SK-N-SH (cell line): ENCODE measurements around the gene GPER1. TPM values are rescaled to one million over a fixed set of nuclear protein-coding genes. Genes with fewer than 3 reads are reported as not detected.

ENCODE experiments used
- CTCF ChIA-PET: fragments of 300-600, 350-600 bp; formaldehyde crosslinking; extraction: SDS; loops from one replicate; lab custom pipeline; 2021; lab: Yijun Ruan, JAX
- POLR2A ChIA-PET: fragments of 350-600 bp; sonication (Branson Sonifier 250); formaldehyde crosslinking; extraction: SDS; loops from one replicate; lab custom pipeline; 2020; ENCODE audit warnings: antibody characterized with exemption, inconsistent platforms; lab: Yijun Ruan, JAX
- DNase-seq: peaks from one replicate; pipeline ENCODE4 v3.0.0; 2012
- H2AFZ ChIP-seq: fragments of 200-600 bp; sonication (generic); 2 replicates; pipeline ENCODE4 v1.8.1; 2016; ENCODE audit warnings: antibody characterized with exemption, mild to moderate bottlenecking, low read depth
- H3F3A ChIP-seq: fragments of 200-600 bp; sonication (generic); replicated peaks from 2 replicates; pipeline ENCODE3; 2016; ENCODE audit warnings: antibody characterized with exemption, mild to moderate bottlenecking; ENCODE audit not compliant: insufficient read depth
- H3K27ac ChIP-seq, 2 experiments: fragments of 200-500 bp in 1 of 2; fragments of 200-600 bp in 1 of 2; sonication (Bioruptor generic) in 1 of 2; sonication (generic), shearing (Covaris generic) in 1 of 2; 2 replicates each; pipeline versions ENCODE4 v1.5.1 to v1.6.1; 2014 to 2016; ENCODE audit warnings: low read depth in 2 of 2, inconsistent platforms in 1 of 2, low read length in 1 of 2, mild to moderate bottlenecking in 1 of 2, mixed read lengths in 1 of 2
- H3K27me3 ChIP-seq: fragments of 200-600 bp; sonication (generic), shearing (Covaris generic); 2 replicates; pipeline ENCODE4 v1.6.1; 2016; ENCODE audit warnings: mixed run types; ENCODE audit not compliant: insufficient read depth
- H3K36me3 ChIP-seq, 2 experiments: fragments of 200-500 bp in 1 of 2; fragments of 200-600 bp in 1 of 2; sonication (Bioruptor generic) in 1 of 2; sonication (generic) in 1 of 2; replicated peaks in 1 of 2; 2 replicates each; pipeline versions ENCODE3 to v1.5.1; 2014 to 2016; ENCODE audit warnings: low read length in 1 of 2, mild to moderate bottlenecking in 1 of 2; ENCODE audit not compliant: insufficient read depth in 2 of 2, control insufficient read depth in 1 of 2
- H3K4me1 ChIP-seq, 2 experiments: fragments of 200-500 bp in 1 of 2; fragments of 200-600 bp in 1 of 2; sonication (Bioruptor generic) in 1 of 2; sonication (generic), shearing (Covaris generic) in 1 of 2; 2 replicates each; pipeline versions ENCODE4 v1.5.1 to v1.6.1; 2014 to 2016; ENCODE audit warnings: low read depth in 1 of 2, low read length in 1 of 2, mixed run types in 1 of 2; ENCODE audit not compliant: insufficient read depth in 2 of 2, control insufficient read depth in 1 of 2
- H3K4me2 ChIP-seq: fragments of 200-600 bp; sonication (generic), shearing (Covaris generic); 2 replicates; pipeline ENCODE4 v1.6.1; 2017; ENCODE audit warnings: mixed run types
- H3K4me3 ChIP-seq, 2 experiments: fragments of 200-500 bp in 1 of 2; fragments of 200-600 bp in 1 of 2; sonication (Bioruptor generic) in 1 of 2; sonication (generic), shearing (Covaris generic) in 1 of 2; 2 replicates each; pipeline versions ENCODE4 v1.5.1 to v1.8.1; 2014 to 2016; ENCODE audit warnings: low read depth in 2 of 2, inconsistent platforms in 1 of 2, low read length in 1 of 2, mild to moderate bottlenecking in 1 of 2, mixed read lengths in 1 of 2, moderate library complexity in 1 of 2
- H3K79me2 ChIP-seq: fragments of 200-600 bp; sonication (generic); 2 replicates; pipeline ENCODE4 v1.8.1; 2017; ENCODE audit warnings: mild to moderate bottlenecking; ENCODE audit not compliant: insufficient read depth
- H3K9ac ChIP-seq: fragments of 200-600 bp; sonication (generic); 2 replicates; pipeline ENCODE4 v1.6.1; 2017; ENCODE audit warnings: mixed run types
- H3K9me2 ChIP-seq: fragments of 200-600 bp; sonication (generic); 2 replicates; pipeline ENCODE4 v1.6.1; 2017; ENCODE audit warnings: mixed run types
- H3K9me3 ChIP-seq: fragments of 200-600 bp; sonication (generic); 2 replicates; pipeline ENCODE4 v1.6.1; 2017; ENCODE audit warnings: mixed run types, mild to moderate bottlenecking, moderate library complexity
- H4K20me1 ChIP-seq: fragments of 200-600 bp; sonication (generic); 2 replicates; pipeline ENCODE4 v1.6.1; 2017; ENCODE audit warnings: mild to moderate bottlenecking, mixed run types; ENCODE audit not compliant: insufficient read depth
- CHD2 ChIP-seq: fragments of 150-350 bp; IDR thresholded peaks from 2 replicates; pipeline ENCODE4 v1.6.1; 2018; ENCODE audit warnings: low read length; ENCODE audit not compliant: partially characterized antibody
- ELF1 ChIP-seq: IDR thresholded peaks from 2 replicates; pipeline ENCODE4 v1.4.0; 2012
- EP300 ChIP-seq, 2 experiments: IDR thresholded peaks; 2 replicates each; pipeline versions ENCODE4 v1.4.0 to v1.6.1; 2012; ENCODE audit warnings: borderline replicate concordance in 1 of 2, low read depth in 1 of 2, low read length in 1 of 2
- EZH2phosphoT487 ChIP-seq: fragments of 200-600 bp; sonication (generic); IDR thresholded peaks from 2 replicates; pipeline ENCODE4 v1.6.1; 2017; ENCODE audit warnings: low read depth, mixed run types, mild to moderate bottlenecking, antibody characterized with exemption, moderate library complexity, borderline replicate concordance
- FOXJ3 ChIP-seq: sonication (generic); formaldehyde crosslinking; IDR thresholded peaks from 2 replicates; pipeline ENCODE4 v1.5.1; 2020; ENCODE audit warnings: mild to moderate bottlenecking, missing genetic modification reagents
- GABPA ChIP-seq: IDR thresholded peaks from 2 replicates; pipeline ENCODE4 v1.4.0; 2012; ENCODE audit warnings: low read depth, mild to moderate bottlenecking
- GATA2 ChIP-seq: sonication (generic); formaldehyde crosslinking; IDR thresholded peaks from 2 replicates; pipeline ENCODE4 v1.5.0; 2020; ENCODE audit warnings: mild to moderate bottlenecking, missing genetic modification reagents
- MEF2A ChIP-seq: IDR thresholded peaks from 2 replicates; pipeline ENCODE4 v1.4.0; 2012; ENCODE audit warnings: low read depth, borderline replicate concordance
- NFIC ChIP-seq: IDR thresholded peaks from 2 replicates; pipeline ENCODE4 v1.4.0; 2012; ENCODE audit warnings: borderline replicate concordance
- POLR2AphosphoS5 ChIP-seq: IDR thresholded peaks from 2 replicates; pipeline ENCODE4 v1.6.1; 2012; ENCODE audit warnings: low read depth, low read length
- RCOR1 ChIP-seq: fragments of 150-350 bp; IDR thresholded peaks from 2 replicates; pipeline ENCODE4 v1.6.1; 2017; ENCODE audit warnings: antibody characterized with exemption, low read length
- SIN3A ChIP-seq: IDR thresholded peaks from 2 replicates; pipeline ENCODE4 v1.6.1; 2012; ENCODE audit warnings: low read depth, mild to moderate bottlenecking, low read length, moderate library complexity, borderline replicate concordance
- SMC3 ChIP-seq: IDR thresholded peaks from 2 replicates; pipeline ENCODE4 v1.6.1; 2012; ENCODE audit warnings: low read depth, low read length, improper control_type of control experiment
- YY1 ChIP-seq: IDR thresholded peaks from 2 replicates; pipeline ENCODE4 v1.4.0; 2012; ENCODE audit warnings: low read depth, mild to moderate bottlenecking
- WGBS: methylation state at CpG from one replicate; pipeline ENCODE4 v1.1.6; 2017; ENCODE audit warnings: low lambda C conversion rate; 5-methylcytosine and 5-hydroxymethylcytosine counted together
- polyA plus RNA-seq, 3 experiments: library from polyadenylated mRNA; depleted of rRNA; stranded (reverse); fragments of >200 nt; gene quantifications; 2 replicates each; pipeline ENCODE4 v1.2.3, GENCODE V29; 2012
- TF ChIP-seq, protein P1 (sequence below): fragments of 150-350 bp; IDR thresholded peaks from 2 replicates; pipeline ENCODE4 v1.6.1; 2016; ENCODE audit warnings: mild to moderate bottlenecking, low read depth, low read length
- TF ChIP-seq, protein P2 (sequence below): fragments of 150-350 bp; IDR thresholded peaks from 2 replicates; pipeline ENCODE4 v1.6.1; 2017; ENCODE audit warnings: antibody characterized with exemption, low read length, low read depth, borderline replicate concordance
- TF ChIP-seq, protein P3 (sequence below): IDR thresholded peaks from 2 replicates; pipeline ENCODE4 v1.4.0; 2012; ENCODE audit warnings: low read depth, borderline replicate concordance
- TF ChIP-seq, protein P4 (sequence below): IDR thresholded peaks from 2 replicates; pipeline ENCODE4 v1.4.0; 2012; ENCODE audit warnings: low read depth, borderline replicate concordance
- TF ChIP-seq, protein P5 (sequence below): IDR thresholded peaks from 2 replicates; pipeline ENCODE4; 2012

Gene GPER1
- polyA plus RNA-seq, 1 of the 3 experiments (the other 2 are of a cell fraction): 6.4 TPM

DNA sequence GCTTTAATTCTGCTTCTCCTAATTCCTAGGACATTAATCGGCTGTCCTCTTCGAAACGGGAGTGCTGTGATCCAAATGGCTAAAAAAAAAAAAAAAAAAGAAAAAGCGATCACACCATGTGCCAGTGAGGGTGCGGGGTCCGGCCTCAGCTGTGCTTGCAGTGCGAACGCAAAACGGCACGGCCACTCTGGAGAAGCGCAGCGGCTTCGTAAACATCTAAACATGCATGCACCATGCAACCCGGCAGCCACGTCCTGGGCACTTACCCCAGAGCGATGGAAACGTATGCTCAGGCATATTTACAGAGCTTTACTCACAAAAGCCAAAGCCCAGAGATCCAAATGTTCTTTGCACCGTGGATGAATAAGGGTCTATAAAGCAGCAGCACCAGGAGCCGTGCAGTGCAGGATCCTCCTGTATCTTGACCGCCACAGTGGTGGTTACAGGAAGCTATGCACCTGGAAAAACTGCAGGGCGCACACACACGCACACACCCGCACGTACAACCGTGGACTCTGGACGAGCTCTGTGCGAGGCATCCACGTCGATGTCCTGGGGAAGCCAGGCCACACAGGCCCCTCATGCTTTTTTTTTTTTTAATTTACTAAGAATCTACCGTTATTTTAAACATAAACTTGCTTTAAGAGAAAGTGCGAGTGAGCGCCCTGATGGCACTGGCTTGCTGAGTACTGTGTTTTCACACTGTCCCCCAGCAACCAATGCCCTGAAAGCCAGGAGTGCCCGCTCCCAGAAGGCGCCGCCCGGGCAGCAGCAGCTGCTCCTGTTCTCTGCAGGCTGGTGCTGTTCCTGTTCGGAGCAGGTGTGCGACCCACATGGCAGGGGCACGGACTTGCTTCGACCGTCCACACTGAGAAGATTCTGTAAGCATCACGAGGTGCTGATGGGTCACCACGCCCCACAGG, 25.0 kb downstream of the GPER1 start:
- DNase-seq: no peak
- Histone ChIP-seq H4K20me1 (peaks cover 14% of the 10 kb centered on the region; the same call in 1 of the 2 replicates), H3K9ac (no peak overlapping the region), H3K9me2 (no peaks in the 10 kb centered on the region), H3K4me2 (no peak overlapping the region), H3K27me3 (no peaks in the 10 kb centered on the region), H3K27ac (no peak overlapping the region), H3K9me3 (no peaks in the 10 kb centered on the region), H3K79me2 (peaks cover 22% of the 10 kb centered on the region), H3K36me3 (peaks cover 0 to 13% of the 10 kb centered on the region in 2 experiments), H3F3A (no peaks in the 10 kb centered on the region), H3K4me3 (no peak overlapping the region), H3K4me1 (no peaks in the 10 kb centered on the region), H2AFZ (no peak overlapping the region)
- 90% methylated on average over 43 of the region's 43 CpGs for WGBS
- ChIA-PET POLR2A (no interaction called here), CTCF (interaction anchor here (0.6 to 6.0 kb wide), 10 partner anchors 10 to 365 kb away, joined by 3 to 34 read pairs (median 6); no protein-coding TSS in a partner anchor)
- no peak for TF ChIP-seq YY1
- TF ChIP-seq GABPA: no peak
- no peak for TF ChIP-seq RCOR1
- TF ChIP-seq MEF2A: no peak
- TF ChIP-seq FOXJ3 (CRISPR knock-in tag): no peak
- TF ChIP-seq, protein P1, sequence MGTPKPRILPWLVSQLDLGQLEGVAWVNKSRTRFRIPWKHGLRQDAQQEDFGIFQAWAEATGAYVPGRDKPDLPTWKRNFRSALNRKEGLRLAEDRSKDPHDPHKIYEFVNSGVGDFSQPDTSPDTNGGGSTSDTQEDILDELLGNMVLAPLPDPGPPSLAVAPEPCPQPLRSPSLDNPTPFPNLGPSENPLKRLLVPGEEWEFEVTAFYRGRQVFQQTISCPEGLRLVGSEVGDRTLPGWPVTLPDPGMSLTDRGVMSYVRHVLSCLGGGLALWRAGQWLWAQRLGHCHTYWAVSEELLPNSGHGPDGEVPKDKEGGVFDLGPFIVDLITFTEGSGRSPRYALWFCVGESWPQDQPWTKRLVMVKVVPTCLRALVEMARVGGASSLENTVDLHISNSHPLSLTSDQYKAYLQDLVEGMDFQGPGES: no peak
- TF ChIP-seq SMC3: no peak

DNA sequence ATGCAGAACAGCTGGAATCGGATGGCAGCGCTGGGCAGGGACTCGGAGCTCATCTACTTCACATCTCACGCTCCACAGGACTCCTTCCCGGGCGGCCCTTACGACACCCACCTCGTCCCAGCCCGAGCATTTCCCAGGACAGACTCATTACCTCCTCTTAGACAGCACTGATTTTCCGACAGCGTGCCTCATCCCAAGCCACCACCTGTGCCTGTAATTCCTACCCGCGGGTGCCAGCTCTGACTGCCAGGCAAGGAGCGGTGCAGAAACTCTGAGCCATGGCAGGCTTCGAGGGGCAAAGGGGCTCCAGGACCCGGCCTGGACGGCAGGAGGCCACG, 25.6 kb downstream of the GPER1 start:
- H3K27me3 ChIP-seq: no peaks in the 10 kb centered on the region
- H3K9me3 ChIP-seq: no peaks in the 10 kb centered on the region
- ChIA-PET CTCF (interaction anchor here (0.6 to 6.0 kb wide), 7 partner anchors 10 to 190 kb away, joined by 3 to 34 read pairs (median 7); no protein-coding TSS in a partner anchor), POLR2A (no interaction called here)
- no peak overlapping the region for H3K4me2 ChIP-seq
- no peaks in the 10 kb centered on the region for H3K9me2 ChIP-seq
- no peak for DNase-seq
- H3K27ac ChIP-seq: no peak overlapping the region
- H3K36me3 ChIP-seq: peaks cover 0 to 13% of the 10 kb centered on the region in 2 experiments
- peaks cover 14% of the 10 kb centered on the region; the same call in 1 of the 2 replicates for H4K20me1 ChIP-seq
- H2AFZ ChIP-seq: no peak overlapping the region
- peaks cover 25% of the 10 kb centered on the region for H3K79me2 ChIP-seq
- no peak overlapping the region for H3K9ac ChIP-seq
- no peaks in the 10 kb centered on the region for H3K4me1 ChIP-seq
- WGBS: 92% methylated on average over 18 of the region's 18 CpGs
- H3K4me3 ChIP-seq: no peak overlapping the region
- H3F3A ChIP-seq: no peaks in the 10 kb centered on the region
- TF ChIP-seq CHD2 (no peak), EZH2phosphoT487 (no peak), NFIC (no peak), MEF2A (no peak), ELF1 (no peak), SIN3A (no peak), EP300 (IDR thresholded peaks at IDR 0.05; ENCODE audit: borderline replicate concordance in 1 of 2, low read depth in 1 of 2, low read length in 1 of 2) (no peak), POLR2AphosphoS5 (no peak), GATA2 (CRISPR knock-in tag) (no peak)
- TF ChIP-seq, protein P2, sequence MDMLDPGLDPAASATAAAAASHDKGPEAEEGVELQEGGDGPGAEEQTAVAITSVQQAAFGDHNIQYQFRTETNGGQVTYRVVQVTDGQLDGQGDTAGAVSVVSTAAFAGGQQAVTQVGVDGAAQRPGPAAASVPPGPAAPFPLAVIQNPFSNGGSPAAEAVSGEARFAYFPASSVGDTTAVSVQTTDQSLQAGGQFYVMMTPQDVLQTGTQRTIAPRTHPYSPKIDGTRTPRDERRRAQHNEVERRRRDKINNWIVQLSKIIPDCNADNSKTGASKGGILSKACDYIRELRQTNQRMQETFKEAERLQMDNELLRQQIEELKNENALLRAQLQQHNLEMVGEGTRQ: no peak
- TF ChIP-seq, protein P3, sequence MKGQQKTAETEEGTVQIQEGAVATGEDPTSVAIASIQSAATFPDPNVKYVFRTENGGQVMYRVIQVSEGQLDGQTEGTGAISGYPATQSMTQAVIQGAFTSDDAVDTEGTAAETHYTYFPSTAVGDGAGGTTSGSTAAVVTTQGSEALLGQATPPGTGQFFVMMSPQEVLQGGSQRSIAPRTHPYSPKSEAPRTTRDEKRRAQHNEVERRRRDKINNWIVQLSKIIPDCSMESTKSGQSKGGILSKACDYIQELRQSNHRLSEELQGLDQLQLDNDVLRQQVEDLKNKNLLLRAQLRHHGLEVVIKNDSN: no peak
- TF ChIP-seq, protein P1: no peak
- TF ChIP-seq, protein P4, sequence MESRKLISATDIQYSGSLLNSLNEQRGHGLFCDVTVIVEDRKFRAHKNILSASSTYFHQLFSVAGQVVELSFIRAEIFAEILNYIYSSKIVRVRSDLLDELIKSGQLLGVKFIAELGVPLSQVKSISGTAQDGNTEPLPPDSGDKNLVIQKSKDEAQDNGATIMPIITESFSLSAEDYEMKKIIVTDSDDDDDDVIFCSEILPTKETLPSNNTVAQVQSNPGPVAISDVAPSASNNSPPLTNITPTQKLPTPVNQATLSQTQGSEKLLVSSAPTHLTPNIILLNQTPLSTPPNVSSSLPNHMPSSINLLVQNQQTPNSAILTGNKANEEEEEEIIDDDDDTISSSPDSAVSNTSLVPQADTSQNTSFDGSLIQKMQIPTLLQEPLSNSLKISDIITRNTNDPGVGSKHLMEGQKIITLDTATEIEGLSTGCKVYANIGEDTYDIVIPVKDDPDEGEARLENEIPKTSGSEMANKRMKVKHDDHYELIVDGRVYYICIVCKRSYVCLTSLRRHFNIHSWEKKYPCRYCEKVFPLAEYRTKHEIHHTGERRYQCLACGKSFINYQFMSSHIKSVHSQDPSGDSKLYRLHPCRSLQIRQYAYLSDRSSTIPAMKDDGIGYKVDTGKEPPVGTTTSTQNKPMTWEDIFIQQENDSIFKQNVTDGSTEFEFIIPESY: no peak
- TF ChIP-seq, protein P5, sequence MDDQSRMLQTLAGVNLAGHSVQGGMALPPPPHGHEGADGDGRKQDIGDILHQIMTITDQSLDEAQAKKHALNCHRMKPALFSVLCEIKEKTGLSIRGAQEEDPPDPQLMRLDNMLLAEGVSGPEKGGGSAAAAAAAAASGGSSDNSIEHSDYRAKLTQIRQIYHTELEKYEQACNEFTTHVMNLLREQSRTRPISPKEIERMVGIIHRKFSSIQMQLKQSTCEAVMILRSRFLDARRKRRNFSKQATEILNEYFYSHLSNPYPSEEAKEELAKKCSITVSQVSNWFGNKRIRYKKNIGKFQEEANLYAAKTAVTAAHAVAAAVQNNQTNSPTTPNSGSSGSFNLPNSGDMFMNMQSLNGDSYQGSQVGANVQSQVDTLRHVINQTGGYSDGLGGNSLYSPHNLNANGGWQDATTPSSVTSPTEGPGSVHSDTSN: no peak
